HG02870 (cell line): Measurements from ENCODE around the gene HACD2.

Source experiments
- ATAC-seq: cut with Tn5 transposase; IDR thresholded peaks from one replicate; pipeline ENCODE4 v1.9.1; 2021; ENCODE audit warnings: mild to moderate bottlenecking, moderate library complexity; ENCODE audit not compliant: unreplicated experiment

Gene HACD2

DNA sequence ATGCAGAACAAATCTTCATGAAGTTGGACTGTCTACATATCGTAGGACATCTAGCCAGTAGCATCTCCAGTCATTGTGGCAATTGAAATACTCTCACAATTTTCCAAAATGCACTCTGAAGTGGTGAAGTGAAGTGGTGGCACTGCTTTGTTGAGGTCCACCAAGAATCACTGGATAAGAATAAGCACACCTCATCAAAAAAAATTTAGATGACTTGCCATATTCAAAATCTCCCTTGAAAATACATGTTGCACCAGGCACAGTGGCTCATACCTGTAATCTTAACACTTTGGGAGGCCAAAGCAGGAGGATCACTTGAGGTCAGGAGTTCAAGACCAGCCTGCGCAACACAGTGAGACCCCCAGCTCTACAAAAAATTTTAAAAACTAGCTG is 12.9 kb downstream of the HACD2 start:
- ATAC-seq: no peak

DNA sequence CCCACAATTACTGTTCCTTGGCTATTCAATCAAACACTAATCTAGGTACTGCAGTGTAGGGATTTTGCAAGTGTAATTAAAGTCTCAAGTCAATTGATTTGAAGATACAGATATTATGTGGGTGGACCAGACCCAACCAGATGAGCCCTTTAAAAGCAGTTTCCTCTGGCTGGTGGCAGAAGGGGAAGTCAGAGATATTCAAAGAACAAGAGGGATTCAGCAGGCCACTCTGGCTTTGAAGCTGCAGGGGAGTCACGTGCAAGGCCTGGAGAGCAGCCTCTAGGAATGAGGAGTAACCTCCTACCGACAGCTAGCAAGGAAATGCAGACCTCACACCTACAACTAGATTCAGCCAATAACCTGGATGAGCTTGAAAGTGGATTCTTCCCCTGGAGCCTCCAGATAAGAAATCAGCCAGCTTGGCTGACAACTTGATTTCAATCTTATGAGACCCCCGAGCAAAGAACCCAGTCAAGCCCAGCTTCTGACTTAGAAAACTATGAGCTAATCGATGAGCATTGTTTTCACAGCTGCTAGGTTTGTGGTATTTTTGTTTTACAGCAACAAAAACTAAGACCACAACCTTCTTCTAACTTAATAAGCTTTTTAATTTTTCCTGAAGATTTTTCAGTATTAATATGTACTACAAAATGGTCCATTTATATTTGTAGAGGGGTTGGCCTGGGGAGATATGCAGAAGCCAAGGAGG is 13.4 kb downstream of the HACD2 start:
- ATAC-seq: no peak

DNA sequence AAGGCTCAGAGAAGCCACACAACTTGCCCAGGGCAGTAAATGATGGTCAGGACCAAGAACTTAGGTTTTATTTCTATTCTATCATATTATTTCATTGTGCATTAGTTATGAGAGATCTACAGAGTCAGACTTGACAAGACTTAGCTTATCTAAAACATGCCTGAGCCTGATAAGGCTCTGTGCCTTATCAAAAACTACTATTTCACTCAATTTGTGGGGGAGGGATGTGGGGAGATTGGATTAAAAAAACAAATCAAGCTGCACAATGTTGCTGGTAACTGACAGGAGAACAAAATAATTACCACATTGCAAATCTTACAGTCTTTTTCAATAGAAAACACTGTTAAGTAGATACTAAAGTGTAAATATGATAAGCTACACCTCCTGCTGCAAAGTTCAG is 16.0 kb downstream of the HACD2 start:
- no peak for ATAC-seq

DNA sequence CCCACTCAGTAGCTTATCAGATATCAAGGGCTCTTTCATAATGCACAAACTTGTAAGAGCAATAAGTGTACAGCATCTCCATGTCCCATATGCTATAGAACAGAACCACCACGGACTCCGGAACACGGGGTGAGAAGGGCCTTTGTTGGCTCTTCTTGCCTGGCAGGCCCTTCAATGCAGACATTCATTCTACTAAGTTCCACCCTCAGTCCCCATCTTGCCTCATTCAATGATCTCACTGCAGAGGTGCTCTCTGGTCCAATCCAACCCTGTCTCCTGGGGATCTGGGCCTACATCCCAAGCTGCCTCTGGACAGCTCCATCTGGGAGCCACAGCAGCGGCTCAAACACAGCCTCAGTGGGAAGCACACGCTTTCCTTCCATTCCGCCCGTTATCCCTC is 16.8 kb downstream of the HACD2 start:
- ATAC-seq: no peak

DNA sequence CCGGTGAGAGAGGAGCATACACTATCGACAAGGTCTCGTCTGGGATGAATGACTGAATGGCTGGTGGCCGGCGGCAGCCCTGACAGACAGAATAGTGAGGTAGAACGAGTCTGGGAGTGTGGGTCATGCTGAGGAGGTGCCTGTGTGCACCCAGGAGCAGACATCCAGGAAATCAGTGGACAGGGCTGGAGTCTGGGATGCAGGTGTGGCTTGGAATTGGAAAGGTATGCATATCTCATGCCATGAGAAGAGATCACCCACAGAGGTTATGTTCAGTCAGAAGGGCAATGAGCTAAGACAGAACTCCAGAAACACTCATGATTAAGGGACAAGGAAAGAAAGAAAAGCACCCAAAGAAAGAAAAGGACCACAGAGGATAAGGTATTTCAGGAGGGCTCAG is 20.8 kb downstream of the HACD2 start:
- no peak for ATAC-seq

DNA sequence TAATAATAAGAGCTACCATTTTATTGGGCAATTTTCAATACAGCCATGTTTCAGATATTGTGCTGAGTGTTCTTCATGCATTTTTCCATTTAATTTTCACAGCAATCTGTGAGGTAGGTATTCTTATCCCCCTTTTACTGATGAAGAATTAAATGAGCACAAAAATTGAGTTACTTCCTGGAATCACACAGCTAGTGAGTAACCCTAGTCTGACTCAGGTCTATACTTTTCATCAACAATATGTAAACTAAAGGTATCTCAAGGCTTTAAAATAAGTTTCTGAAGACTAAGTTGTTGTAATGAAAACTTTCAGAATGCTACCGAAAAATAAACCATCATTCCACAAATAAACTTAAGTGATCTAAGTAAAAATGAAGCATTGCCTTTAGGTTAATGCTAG is 22.3 kb downstream of the HACD2 start:
- ATAC-seq: no peak

DNA sequence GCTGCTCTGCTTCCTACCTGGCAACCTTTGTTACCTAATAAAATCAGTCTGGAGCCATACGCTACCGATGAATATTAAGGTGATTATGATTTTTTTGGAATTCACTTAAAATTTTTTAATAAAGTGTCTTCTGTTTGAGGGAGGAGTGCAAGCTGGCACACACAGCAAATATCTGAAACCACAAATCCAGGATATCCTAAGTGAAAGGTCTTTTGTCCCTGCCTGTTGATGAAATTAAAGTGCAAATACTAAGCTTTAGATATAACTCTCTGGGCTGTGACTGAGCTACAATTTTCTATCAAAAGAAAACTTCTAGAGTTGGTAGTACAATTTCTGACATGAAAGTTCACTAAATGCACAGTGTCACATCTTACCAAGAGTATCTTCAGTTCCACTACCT is 23.7 kb downstream of the HACD2 start:
- no peak for ATAC-seq

DNA sequence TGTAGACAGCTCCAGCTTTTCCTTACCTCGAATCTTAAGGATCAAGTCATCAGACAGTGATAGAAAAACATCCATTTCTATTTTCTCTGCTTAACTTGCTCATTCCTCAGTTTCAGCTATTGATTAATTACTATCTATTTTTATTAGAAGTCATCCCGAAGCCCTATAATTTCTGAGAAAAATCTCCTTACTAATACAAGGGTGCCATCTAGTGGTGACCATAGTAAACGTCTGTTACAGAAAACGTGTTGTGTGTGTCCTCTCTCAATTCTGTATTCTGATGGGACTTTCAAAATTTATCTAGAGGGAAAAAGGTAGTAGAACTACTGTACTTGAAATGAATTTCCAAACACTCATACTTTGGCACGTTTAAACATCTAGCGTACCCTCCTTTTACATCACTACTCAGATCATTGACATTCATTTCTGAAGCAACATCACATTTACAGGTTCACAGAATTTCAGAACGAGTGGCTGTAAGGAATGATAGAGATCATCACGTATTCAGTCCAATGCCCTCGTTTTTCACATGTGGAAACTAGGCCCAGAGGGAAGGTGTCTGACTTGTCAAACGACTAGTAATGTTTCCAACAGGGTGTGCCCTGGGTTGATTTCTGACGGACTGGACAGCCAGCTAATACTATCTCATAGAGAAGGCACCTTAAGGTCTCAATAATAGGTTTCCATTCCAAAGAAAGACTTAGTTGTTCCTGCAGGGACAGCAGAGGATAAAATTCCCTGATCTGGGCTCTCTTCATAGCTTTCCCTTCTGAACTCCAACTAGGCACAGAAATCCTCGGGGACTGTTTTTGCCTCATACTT is 25.6 kb downstream of the HACD2 start:
- ATAC-seq: no peak

DNA sequence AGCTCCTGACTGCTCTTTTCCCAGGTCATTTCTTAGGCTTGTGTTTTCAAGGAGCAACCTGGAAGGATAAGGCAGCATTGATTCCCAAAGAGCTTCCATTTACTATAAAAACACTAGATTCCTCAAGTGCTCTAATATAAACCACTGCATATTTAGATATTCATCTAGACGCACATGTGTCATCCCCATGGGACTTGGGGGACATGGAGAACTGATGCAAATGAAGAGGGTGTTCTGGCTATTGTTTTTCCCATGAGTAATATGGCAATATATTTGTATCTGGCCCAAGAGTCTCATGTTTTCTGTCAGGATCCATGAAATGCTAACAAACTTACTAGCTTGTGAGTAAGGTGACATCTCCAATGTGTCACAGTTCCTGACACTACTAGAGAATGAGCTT is 31.3 kb downstream of the HACD2 start:
- ATAC-seq: no peak

DNA sequence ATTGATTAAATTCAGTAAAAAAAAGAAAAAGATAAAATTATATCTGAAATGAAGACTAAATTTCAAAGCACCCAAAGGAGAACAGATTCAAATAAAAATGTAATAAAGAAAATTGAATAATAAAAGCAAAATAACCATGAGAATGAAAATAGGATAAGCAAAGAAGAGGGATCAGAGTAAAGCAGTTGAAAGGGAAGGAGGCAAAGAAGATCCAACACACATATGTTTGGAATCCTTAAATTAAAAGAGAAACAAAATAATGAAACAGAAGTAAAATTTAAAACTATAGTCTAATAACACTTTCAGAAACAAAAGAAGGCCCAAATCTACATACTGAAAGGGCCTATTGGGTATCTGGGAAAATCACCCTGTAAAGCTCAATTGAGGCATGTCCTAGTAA is 32.1 kb downstream of the HACD2 start:
- ATAC-seq: no peak

DNA sequence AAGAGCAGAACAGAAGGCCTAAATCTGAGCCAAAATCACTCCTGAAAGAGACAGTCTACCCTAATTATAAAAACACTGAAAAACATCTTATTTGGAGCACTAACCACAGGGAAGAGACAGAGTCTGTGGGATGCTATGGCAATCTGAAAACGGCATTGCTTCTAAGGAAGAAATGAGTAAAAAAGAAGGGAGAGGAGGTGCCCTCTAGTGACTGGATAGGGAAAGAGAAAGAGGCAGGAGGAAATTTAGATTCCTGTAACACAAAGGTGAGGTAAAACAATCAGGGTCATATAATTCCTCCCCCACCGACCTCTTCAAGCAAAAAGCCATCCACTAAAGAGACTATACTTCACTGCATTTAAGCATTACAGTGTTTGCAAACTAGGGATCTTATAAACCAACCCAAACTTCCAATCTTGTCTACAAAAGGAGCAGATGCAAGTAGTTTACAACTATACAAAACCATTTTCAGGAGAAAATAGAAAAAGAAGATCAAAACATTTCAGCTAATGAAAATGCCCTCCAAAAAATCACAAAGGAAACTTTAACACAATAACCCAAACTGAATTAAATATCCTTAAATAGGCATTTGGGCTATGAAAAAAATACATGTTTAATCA is 32.6 kb downstream of the HACD2 start:
- no peak for ATAC-seq

DNA sequence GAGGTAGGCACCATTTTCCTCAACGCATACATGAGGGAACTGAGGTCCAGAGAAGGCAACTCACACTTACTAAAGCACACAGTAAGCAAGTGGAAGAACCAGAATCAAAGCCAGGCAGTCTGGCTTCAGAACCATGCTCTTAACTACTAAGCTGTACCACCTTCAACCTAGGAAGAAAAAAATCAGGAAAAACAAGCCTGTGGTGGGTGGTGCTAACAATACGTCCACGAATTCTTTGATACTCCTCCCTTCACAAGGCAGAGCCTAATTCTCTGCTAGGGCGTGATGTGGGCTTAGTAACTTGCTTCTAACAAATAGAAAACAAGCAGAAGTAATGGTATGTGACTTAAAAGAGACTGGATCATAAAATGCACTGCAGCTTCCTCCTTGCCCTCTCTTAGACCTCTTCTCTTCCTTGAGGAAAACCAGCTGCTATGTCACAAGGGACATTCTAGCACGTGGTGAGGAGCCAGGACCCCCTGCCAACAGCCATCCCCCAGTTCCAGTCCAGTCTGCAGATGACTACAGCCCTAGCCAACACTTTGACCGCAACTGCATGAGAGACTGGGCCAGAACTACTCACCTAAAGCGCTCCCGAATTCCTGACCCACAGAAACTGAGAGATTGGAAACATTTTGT is 36.9 kb downstream of the HACD2 start:
- no peak for ATAC-seq

DNA sequence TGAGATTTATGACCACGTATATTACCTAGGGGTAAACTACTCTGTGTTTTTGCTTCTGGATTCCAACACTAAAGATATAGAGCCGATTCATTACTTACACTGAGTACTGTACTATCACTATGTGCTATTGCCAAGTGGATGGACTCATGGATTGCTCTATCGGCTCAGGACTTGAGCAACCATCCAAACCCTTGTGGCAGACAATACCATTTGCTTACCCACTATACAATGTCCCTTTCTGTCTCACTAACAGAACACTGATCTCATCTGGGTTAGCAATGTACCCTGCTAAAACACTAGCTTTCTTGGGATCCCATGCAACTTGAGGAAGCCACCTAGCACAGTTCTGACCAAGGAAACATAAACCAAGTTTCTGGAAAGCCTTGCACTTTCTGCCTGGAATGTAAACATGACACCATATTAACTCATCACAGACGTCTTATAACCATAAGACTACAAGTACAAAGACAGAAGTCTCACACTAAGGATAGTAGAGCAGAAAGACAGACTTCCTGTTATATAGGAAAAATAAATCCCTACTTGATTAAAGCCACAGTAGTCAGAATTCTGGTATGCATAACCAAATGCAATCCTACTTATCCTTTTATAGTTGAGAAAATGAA is 38.6 kb downstream of the HACD2 start:
- no peak for ATAC-seq

DNA sequence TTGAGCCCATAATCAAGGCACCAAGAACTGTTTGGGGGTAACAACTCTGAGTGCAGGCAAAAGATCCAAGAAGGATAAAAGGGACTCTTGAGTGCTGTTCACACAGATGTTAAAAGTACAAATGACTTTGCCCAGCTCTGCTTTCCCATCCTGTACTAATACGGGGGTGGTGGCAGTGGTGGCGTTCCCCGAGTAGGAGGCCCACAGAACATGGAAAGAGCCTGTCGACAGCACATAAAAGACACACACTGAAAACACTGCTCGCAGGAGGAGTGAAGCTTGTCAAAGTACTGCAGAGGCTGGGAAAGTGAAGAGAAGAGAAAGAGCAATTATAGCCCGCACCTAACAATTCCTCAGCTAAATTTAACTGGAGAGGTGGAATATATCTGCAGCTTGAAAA is 40.9 kb downstream of the HACD2 start:
- no peak for ATAC-seq

DNA sequence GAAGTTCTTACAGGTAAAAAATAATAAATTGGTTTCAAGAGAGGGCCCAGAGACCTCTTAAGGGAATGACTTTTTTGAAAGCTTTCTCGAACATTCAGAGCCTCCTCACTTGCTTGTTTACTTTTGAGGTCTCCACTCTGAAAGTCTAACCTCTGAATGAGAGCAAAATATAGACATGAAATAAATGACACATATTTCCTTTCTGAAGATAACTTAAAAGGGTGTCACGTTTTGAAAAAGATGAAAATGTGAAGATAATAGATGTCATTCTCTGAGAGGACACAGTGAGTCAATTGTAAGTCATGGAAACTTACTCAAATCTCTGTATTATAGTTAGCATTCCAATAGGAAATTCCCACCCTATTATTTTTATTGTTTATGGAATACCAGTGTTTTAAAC is 44.6 kb downstream of the HACD2 start:
- ATAC-seq: no peak

DNA sequence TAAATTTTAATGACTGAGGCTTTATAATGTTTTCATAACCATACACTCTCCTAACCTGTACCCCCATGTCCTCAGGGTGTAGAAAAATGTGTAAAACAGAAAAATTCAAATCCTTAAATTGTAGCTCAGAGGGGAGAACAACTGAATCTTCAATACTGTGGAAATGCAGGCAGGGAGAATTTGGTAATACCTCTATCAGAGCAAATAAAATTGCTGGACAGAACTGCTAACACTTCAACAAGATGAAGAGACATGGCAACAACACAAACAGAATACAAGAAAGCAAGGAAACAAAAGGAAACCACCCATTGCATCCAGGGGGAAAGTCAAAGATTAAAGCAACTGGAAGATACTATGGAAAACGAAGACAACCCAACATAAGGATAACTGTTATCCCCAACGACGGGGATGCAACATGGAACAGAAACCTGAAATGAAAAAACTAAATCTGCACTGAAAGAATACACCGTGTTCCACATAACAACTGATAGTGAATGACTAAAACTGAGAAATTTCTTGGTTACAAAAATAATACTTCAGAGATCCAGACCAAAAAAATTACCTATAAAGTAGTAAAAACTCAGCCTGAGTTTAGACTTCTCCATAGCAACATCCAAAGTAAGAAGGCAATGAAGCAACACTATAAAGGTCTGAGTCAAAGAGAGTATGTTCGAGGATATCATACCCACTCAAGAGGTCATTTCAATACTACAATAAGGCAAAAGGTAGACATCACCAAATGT is 48.5 kb downstream of the HACD2 start:
- ATAC-seq: peak; percentile 85

DNA sequence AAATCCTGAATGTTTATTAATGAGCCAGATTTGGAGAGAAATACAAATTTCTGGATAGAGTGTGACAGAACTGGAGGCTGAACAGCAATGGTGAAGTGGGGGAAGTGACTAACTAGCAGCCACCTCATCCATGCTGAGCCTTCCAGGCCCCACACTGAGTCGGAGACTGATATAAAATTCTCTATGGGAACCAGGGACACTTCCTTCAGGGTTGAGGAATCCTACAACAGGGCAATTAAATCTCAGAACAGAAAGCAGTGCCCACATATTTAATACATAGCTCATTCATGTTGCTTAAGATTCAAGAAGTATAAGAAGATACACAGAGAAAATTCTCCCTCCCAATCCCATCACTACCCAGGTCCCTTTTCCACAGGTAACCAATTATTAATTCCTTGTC is 49.3 kb downstream of the HACD2 start:
- ATAC-seq: no peak

DNA sequence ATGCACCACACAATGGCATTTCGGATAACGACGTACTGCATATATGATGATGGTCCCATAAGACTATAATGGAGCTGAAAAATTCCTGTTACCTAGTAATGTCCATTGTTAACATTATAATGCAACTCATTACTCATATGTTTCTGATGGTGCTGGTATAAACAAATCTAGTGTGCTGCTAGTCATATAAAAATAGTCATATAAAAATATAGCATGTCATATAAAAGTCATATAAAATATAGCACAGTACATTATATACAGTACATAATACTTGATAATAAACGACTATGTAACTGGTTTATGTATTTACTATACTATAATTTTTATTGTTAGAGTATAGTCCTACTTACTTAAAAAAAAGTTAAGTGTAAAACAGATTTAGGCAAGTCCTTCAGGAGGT is 50.6 kb downstream of the HACD2 start:
- no peak for ATAC-seq

DNA sequence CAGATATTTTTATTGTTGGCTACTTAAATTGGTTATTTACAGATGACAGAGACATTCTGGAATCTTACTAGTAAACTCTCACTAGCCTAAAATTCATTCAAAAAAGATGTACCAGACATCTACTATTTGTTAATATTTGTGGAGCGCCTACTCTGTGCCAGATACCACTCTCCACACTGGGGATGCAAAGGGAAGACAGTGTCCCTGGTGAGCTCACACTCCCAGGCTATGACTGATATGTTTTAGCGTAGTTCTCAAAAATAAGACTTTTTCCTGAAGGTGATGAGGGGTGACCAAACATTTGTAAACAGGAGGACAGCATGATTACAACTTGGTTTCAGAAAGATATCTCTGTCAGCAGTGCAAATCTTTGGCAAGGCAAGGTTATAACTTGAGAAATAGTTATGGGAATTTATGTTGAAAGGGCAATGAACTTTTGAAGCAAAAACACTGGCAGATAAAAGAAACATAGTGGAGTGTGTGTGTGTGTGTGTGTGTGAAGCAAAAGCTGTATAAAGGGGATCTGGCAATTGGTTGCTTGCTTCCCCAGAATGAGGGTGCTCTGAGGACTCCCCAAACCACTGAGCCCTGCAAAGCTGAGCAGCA is 51.2 kb downstream of the HACD2 start:
- no peak for ATAC-seq

DNA sequence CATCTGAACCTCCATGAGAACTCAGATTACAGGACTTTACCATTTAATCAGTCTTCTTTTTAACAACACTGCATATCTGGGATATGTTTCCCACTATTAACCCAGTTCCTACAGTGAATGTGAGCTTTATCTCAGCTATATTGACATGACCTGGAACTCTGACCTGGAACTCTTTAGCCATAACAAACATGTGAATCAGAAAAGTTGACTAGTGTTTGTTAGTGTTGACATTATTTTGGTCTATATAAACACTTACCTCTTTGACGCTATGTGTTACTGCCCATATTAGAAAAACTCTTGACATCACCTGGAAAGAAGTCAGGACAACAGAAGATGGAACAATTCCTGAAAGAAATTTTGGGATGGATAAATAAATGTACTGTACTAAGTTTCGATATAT is 56.7 kb downstream of the HACD2 start:
- no peak for ATAC-seq
